Neuron (in vitro differentiated cells): Measurements from ENCODE around the gene CD151.

Experiments
- H2AFZ ChIP-seq: one replicate; pipeline ENCODE4 v1.6.1; 2013; ENCODE audit warnings: low read depth, mild to moderate bottlenecking, inconsistent platforms, low read length, moderate library complexity
- H3K27me3 ChIP-seq: one replicate; pipeline ENCODE4 v1.6.1; 2013; ENCODE audit warnings: low read length; ENCODE audit not compliant: insufficient read depth
- H3K36me3 ChIP-seq: one replicate; pipeline ENCODE4 v1.6.1; 2013; ENCODE audit warnings: low read length; ENCODE audit not compliant: insufficient read depth
- H3K4me1 ChIP-seq: one replicate; pipeline ENCODE4 v1.6.1; 2013; ENCODE audit warnings: low read length; ENCODE audit not compliant: insufficient read depth
- H3K4me3 ChIP-seq: 2 replicates; pipeline ENCODE4 v1.5.1; 2013; ENCODE audit warnings: mild to moderate bottlenecking, low read length, moderate library complexity
- H3K9me3 ChIP-seq: one replicate; pipeline ENCODE4 v1.6.1; 2013; ENCODE audit warnings: low read length

CD151 gene

DNA sequence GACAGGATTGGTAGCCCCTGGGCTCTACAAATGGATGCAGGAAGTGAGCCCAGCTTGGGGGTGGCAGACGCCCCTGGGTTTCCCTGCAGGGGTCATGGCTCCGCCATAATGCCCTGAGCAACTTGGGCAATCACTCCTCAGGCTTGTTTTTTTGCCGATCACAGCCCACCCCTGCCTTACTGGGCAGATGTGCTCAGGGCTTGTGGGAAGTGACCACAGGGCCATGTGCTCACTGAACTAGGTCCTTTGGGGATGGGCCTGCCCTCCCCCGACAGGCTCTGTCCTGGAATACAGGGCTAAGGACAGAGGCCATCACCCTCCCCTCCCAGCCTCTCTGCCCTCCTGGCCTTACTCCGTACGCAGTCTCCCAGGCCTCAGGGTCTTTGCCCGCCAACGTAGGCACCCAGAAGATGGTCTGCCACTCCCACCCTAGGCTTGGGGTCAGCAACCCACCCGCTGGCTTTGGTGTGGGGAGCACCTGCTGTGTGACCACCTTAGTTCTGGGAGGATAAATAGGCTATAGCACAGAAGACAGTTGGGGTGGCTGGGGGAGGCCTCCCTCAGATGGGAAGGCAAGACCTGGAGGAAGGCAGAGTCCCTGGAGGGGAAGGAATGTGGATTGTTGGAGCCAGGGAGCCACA lies 19.2 kb upstream of the CD151 start:
- no peaks in the 10 kb centered on the region for H3K27me3 ChIP-seq
- H3K4me1 ChIP-seq, result peaks cover 17% of the 10 kb centered on the region

DNA sequence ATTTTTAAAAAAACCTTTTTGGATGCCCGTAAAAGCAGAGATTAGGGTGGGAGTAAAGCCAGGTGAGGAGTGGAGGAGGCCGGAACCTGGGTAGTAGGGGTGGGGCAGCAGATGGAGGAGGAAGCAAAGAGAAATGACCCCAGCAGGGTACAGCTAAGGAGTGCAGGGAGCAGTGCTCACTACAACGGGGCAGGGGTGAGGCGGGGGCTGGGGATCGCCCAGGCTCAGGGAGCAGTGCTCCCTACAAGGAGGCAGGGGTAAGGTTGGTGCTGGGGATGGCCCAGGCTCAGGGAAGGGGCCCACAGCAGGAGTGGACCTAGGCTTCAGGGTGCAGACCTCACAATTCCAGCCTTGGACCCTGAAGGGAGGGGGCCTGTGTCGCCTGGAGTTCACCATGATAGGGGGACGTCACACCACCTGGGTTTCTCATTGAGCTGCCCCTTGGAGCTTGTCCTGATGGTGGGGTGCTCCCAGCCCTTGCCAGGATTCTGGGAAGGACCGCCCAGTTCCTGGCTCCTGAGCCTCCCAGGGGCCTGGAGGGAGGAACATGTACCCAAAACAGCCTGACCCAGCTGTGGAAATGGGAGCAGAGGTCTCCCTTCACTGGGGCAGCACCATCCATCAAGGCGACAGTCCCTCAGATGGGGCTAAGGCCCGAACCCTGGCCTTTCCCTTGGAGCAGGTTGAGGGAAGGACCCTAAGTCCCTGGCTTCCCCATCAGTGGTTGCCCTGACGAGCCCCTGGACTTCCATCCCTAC lies 16.9 kb upstream of the CD151 start:
- Histone ChIP-seq H3K36me3 (peaks cover 26% of the 10 kb centered on the region), H3K4me3 (no peak overlapping the region), H3K4me1 (peaks cover 20% of the 10 kb centered on the region), H2AFZ (no peak overlapping the region), H3K27me3 (no peaks in the 10 kb centered on the region), H3K9me3 (no peaks in the 10 kb centered on the region)

More for the DNA sequence above, 19.2 kb upstream of the CD151 start:
- Histone ChIP-seq H2AFZ (no peak overlapping the region), H3K36me3 (peaks cover 26% of the 10 kb centered on the region), H3K9me3 (no peaks in the 10 kb centered on the region), H3K4me3 (no peak overlapping the region)

DNA sequence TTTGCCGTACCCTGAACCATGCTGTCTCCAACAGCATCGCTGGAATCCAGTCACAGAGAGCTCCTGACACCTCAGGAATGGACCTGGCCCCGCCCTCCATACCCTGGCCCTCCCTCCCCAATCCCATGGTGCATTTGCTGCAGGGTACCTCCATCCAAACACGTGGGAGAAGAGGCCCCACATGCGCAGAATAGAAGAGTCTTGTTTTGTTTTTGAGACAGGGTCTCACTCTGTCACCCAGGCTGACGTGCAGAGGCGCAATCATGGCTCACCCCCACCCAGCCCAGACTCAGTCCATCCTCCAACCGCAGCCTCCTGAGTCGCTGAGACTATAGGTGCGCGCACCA lies 16.3 kb upstream of the CD151 start:
- Histone ChIP-seq H3K4me1 (peaks cover 18% of the 10 kb centered on the region), H2AFZ (no peak overlapping the region), H3K36me3 (peaks cover 26% of the 10 kb centered on the region), H3K9me3 (no peaks in the 10 kb centered on the region), H3K27me3 (no peaks in the 10 kb centered on the region), H3K4me3 (no peak overlapping the region)

DNA sequence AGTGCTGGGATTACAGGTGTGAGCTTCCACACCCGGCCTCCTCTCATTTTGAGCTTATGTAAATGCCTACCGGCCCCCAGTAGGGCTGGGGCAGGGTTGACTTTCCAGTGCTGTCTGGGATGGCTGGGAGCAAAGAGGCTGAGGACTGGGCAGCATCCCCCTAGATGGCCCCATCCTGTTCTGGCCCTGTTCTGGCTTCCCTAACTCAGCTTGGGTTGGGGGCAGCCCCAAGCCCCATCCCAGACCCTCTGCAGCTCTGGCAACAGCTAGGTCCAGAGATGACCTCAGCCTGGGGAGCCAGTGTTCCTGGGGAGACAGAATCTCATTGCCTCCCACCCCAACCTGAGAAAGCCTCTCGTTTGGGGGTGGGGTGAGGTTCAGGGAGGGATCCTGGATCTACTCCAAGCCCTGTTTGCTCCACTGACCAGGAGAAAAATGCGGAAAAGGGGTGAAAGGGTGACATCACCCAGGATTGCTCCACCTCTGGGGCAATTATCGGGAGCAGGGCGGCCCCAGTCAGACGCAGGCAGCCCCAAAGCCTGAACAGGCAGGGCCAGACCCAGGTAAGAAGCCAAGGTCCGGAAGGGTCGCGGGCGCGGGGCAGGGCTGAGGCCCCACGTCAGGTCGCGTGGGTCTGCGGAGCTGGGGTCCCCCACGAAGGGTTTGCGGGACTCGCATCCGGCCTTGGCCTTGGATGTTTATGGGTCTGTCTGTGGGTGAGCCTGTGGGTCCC lies 14.2 kb upstream of the CD151 start, which contains the start of gene PNPLA2:
PNPLA2 (plus strand) TSS at position 519 of the 733 bp plus-strand sequence. CDS start 805 bp downstream, outside the sequence.
- peaks cover 10% of the 10 kb centered on the region for H3K36me3 ChIP-seq

DNA sequence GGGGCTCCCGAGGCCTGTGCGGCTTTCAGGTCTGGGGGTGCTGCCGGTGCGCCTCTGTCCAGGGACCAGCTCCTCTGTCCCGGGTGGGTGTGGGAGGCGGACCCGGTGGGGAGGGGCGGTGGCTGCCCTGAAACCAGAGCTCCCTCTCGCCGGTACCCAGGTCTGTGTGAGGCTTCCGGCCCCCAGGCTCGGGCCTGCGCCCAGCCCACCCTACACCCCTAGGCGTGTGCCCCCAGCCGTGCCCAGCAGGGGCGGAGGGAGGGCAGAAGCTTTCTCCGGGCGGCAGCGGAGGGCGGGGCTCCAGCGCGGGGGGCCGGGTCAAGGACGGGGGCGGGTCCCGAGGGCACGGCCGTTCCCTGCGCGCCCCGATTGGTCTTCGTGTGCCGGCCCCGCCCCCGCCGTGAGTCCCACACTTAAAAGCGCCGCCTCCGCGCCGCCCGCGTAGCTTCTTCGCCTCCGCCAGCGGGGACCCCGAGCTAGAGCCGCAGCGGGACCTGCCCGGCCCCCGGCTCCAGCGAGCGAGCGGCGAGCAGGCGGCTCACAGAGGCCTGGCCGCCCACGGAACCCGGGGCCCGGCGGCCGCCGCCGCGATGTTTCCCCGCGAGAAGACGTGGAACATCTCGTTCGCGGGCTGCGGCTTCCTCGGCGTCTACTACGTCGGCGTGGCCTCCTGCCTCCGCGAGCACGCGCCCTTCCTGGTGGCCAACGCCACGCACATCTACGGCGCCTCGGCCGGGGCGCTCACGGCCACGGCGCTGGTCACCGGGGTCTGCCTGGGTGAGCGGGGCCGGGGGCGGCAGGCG lies 13.4 kb upstream of the CD151 start:
- Histone ChIP-seq H3K4me1 (peaks cover 18% of the 10 kb centered on the region), H2AFZ (peak overlapping the region; percentile 83), H3K9me3 (no peaks in the 10 kb centered on the region), H3K4me3 (peak overlapping the region; percentile 95), H3K36me3 (peaks cover 12% of the 10 kb centered on the region), H3K27me3 (no peaks in the 10 kb centered on the region)

More for the DNA sequence above, 14.2 kb upstream of the CD151 start, which contains the start of gene PNPLA2:
- peak within 1 kb of the TSS; percentile 95 for H3K4me3 ChIP-seq
- H3K4me1 ChIP-seq, result peaks cover 18% of the 10 kb centered on the region
- H3K27me3 ChIP-seq, result no peaks in the 10 kb centered on the region
- peak within 1 kb of the TSS; percentile 83 for H2AFZ ChIP-seq
- no peaks in the 10 kb centered on the region for H3K9me3 ChIP-seq

DNA sequence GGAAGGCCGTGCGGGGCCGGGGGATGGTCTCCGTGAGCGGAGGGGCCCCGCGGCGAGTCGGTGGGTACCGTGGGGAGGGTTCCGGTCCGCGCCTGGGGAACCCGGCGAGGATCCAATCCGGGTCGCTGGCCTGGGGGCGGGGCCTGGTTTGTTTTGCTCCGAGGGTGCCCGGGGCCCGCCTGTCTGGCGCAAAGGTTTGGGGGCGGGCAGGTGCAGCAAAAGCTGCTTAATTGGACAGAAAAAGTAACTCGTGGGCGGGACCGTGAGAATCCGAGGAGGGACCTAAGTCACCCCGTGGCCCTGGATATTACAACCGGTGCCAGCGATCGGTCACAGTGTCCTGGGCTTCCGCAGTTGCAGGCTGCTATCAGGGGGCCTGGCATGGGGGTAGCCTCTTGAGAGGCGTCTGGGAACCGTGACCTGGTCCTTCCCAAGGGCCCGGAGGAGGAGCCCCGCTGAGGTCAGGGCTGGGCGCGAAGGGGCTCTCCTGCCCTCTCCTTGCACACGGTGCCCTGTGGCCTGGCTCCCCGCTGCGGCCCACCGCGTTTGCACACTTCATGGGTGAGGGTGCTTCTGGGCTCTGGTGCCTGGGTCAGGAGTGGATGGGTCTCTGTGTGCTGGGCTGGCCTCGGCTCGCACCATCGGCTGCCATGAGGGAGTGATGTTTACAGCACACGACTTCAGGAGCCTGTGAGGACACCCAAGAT lies 12.7 kb upstream of the CD151 start:
- Histone ChIP-seq H3K4me1 (peaks cover 18% of the 10 kb centered on the region), H2AFZ (no peak overlapping the region), H3K4me3 (peak overlapping the region; percentile 95), H3K36me3 (peaks cover 18% of the 10 kb centered on the region), H3K9me3 (no peaks in the 10 kb centered on the region), H3K27me3 (no peaks in the 10 kb centered on the region)

DNA sequence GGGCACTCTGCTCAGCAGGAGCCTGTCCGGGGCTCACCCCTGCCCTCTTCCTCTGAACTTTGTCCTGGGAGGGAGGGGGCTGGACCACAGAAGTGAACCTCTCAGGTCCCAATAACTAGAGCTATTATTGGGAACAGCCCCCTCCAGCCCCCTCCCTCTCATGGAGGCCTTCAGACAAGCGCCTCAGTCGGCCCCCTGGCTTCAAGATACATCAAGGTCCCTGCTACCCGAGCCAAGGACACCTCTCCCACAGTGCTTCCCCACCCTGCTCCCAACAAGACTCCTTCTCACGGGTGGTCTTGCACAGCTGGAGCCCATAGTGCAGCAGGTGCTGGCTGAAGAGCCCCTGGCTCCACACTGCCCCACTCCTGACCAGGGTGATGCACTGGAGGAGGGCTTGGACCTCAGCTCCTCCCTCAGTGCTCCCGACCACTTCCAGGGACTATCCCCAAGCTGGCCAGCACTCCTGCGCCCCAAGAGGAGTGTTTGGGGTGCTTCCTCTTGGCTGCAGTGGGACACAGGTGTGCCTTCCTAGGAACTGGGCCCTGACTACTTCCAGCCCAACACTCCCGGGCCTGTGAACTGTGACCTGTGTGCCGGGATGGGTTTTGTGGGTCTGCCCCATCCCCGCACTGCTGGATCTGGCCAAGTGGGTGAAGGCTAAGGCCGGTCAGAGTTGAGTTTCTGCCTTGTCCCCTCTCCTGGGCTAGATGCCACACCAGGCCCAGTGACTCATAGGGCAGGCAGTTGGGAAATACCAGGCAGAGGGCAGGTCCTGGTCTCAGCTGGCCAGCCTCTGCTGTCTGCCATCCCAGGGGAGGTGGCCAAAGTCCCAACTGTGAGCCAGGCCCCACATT lies 11.9 kb upstream of the CD151 start:
- H3K4me1 ChIP-seq, result peaks cover 18% of the 10 kb centered on the region
- peak overlapping the region; percentile 95 for H3K4me3 ChIP-seq
- no peaks in the 10 kb centered on the region for H3K27me3 ChIP-seq
- no peaks in the 10 kb centered on the region for H3K9me3 ChIP-seq
- H2AFZ ChIP-seq, result no peak overlapping the region
- H3K36me3 ChIP-seq, result peaks cover 20% of the 10 kb centered on the region

DNA sequence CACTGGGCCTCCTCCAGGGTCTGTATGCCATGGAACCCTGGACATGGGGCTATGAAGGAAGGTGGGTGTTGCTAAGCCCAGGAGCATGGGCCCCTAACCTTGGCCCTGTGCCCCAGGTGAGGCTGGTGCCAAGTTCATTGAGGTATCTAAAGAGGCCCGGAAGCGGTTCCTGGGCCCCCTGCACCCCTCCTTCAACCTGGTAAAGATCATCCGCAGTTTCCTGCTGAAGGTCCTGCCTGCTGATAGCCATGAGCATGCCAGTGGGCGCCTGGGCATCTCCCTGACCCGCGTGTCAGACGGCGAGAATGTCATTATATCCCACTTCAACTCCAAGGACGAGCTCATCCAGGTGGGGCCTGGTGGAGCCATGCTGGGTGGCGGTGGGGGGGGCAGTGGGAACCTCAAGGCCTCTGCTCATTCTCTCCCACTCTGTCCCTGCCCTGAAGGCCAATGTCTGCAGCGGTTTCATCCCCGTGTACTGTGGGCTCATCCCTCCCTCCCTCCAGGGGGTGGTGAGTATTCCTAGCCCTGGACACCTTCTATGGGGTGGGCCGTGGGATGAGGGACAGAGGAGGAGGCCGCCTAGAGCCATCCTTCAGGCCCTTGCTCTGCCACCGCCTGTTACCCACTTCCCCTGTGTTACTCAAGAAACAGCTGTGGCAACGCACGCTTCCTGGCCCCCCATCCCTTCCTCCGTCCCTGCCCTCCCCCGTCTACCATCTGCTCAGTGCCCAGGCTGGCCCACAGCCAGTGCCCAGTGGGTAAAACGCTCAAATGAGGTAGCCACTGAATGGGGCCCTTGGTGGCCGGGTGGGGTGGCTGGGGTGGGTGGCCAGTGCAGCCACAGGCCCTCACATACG lies 11.0 kb upstream of the CD151 start:
- no peaks in the 10 kb centered on the region for H3K9me3 ChIP-seq
- no peak overlapping the region for H3K4me3 ChIP-seq
- peaks cover 18% of the 10 kb centered on the region for H3K4me1 ChIP-seq
- no peaks in the 10 kb centered on the region for H3K27me3 ChIP-seq
- peaks cover 20% of the 10 kb centered on the region for H3K36me3 ChIP-seq
- no peak overlapping the region for H2AFZ ChIP-seq

DNA sequence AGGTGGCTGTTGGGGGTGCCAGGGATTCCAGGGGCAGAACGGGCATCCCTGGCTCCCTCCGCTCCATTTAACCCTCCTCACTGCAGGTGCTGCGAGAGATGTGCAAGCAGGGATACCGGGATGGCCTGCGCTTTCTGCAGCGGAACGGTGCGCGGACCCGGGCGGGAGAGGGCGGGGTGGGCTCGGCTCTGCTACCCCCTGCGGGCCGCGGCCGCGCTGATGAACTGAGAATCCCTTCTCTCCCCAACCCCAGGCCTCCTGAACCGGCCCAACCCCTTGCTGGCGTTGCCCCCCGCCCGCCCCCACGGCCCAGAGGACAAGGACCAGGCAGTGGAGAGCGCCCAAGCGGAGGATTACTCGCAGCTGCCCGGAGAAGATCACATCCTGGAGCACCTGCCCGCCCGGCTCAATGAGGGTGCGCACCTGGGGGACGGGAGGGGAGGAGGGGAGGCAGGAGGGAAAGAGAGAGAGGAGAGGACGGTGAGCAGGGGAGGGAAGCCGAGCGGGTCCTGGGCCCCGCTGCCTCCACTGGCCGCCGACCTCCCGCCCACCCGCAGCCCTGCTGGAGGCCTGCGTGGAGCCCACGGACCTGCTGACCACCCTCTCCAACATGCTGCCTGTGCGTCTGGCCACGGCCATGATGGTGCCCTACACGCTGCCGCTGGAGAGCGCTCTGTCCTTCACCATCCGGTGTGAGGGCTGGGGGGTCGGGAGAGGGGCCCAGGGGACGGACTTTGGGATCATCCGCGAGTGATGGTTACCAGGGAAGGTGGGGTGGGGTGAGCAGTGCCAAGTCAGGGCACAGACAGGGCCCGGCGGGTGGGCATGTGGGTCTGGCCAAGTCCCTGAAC lies 9.1 kb upstream of the CD151 start:
- Histone ChIP-seq H3K4me3 (no peak overlapping the region), H3K36me3 (peaks cover 20% of the 10 kb centered on the region), H2AFZ (no peak overlapping the region), H3K4me1 (peaks cover 33% of the 10 kb centered on the region), H3K9me3 (no peaks in the 10 kb centered on the region), H3K27me3 (no peaks in the 10 kb centered on the region)

DNA sequence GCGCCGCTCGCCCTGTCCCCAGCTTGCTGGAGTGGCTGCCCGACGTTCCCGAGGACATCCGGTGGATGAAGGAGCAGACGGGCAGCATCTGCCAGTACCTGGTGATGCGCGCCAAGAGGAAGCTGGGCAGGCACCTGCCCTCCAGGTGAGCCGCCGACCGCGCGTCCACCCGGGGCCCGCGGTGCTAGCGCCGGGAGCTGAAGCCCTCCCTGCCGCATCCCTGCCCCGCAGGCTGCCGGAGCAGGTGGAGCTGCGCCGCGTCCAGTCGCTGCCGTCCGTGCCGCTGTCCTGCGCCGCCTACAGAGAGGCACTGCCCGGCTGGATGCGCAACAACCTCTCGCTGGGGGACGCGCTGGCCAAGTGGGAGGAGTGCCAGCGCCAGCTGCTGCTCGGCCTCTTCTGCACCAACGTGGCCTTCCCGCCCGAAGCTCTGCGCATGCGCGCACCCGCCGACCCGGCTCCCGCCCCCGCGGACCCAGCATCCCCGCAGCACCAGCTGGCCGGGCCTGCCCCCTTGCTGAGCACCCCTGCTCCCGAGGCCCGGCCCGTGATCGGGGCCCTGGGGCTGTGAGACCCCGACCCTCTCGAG lies 8.4 kb upstream of the CD151 start:
- Histone ChIP-seq H3K4me3 (no peak overlapping the region), H3K27me3 (no peaks in the 10 kb centered on the region), H3K9me3 (no peaks in the 10 kb centered on the region), H2AFZ (no peak overlapping the region), H3K4me1 (peaks cover 35% of the 10 kb centered on the region), H3K36me3 (peaks cover 20% of the 10 kb centered on the region)
